Measurements from ENCODE around the gene MAGI2.

MAGI2 gene

GRCh38 chr7:79157281-79157680 lies 296.2 kb downstream of the MAGI2 start:
- H3K27me3 ChIP-seq (ENCODE audit: control insufficient read depth in 1 of 2, insufficient read depth in 1 of 2, low read length in 2 of 2): no peaks in the 10 kb centered on the region
- H3K4ac ChIP-seq (ENCODE audit: low read depth in 1 of 2, low read length in 2 of 2): no peak overlapping the region
- no peaks in the 10 kb centered on the region for H3K36me3 ChIP-seq (ENCODE audit: control insufficient read depth in 1 of 2, insufficient read depth in 2 of 2, low read depth in 1 of 2, low read length in 2 of 2)
- H2AFZ ChIP-seq (ENCODE audit: low read depth, low read length): no peak overlapping the region
- DNase-seq: no peak
- H4K91ac ChIP-seq (ENCODE audit: low read length): no peak overlapping the region
- no peak overlapping the region for H2AK5ac ChIP-seq (ENCODE audit: low read length, severe bottlenecking)
- no peak overlapping the region for H3K27ac ChIP-seq (ENCODE audit: low read length, poor library complexity, severe bottlenecking)
- H3K9ac ChIP-seq (ENCODE audit: low read length): no peak overlapping the region
- H3K4me2 ChIP-seq (ENCODE audit: low read length, poor library complexity, severe bottlenecking): no peak overlapping the region
- WGBS: no CpG with 5 or more reads among the region's 2 CpGs
- H3K4me3 ChIP-seq (ENCODE audit: insufficient read depth in 1 of 2, low read depth in 1 of 2, low read length in 2 of 2): no peak overlapping the region
- no peaks in the 10 kb centered on the region for H3K79me1 ChIP-seq (replicated peaks; ENCODE audit: low read length, poor library complexity, severe bottlenecking)
- no peak overlapping the region for H2BK120ac ChIP-seq (ENCODE audit: low read depth, low read length)
- no peak overlapping the region for H4K8ac ChIP-seq (ENCODE audit: low read length)
- peaks cover 21% of the 10 kb centered on the region for H3K9me3 ChIP-seq (ENCODE audit: control insufficient read depth, low read length)
- H3K4me1 ChIP-seq (ENCODE audit: control insufficient read depth, insufficient read depth, low read depth, low read length): no peaks in the 10 kb centered on the region
- no peak overlapping the region for H3K18ac ChIP-seq (ENCODE audit: low read depth in 1 of 2, low read length in 2 of 2)
- H3K23ac ChIP-seq (ENCODE audit: low read length in 2 of 2): no peak overlapping the region
- no peak overlapping the region for H2BK12ac ChIP-seq (ENCODE audit: low read length in 2 of 2)
- H2BK15ac ChIP-seq (ENCODE audit: low read depth, poor library complexity, severe bottlenecking): no peak overlapping the region
- H2BK5ac ChIP-seq (ENCODE audit: low read depth, low read length, poor library complexity, severe bottlenecking): no peak overlapping the region
- H3K14ac ChIP-seq (ENCODE audit: low read length in 2 of 2): no peak overlapping the region

DNA sequence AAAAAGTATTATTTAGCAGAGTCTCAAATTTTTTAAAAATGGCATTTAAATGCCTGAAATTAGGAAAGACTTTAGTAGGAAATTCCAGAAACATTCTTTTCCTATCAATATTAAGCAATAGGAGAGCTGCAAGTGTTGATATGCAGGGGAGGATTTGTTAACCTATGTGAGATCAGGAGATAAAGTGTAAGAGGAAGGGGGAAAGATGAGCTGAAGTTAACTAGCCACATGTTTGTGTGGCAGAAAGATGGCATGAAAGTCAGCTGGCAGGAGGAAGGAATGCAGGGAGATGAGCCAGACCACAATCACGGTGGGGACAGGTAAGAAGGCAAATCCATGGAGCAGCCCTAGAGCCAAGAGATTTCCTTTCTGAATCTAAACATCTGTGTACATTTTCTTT lies 303.6 kb downstream of the MAGI2 start:
- no peak for DNase-seq
- Histone ChIP-seq H3K18ac (ENCODE audit: low read depth in 1 of 2, low read length in 2 of 2) (no peak overlapping the region), H3K4ac (ENCODE audit: low read depth in 1 of 2, low read length in 2 of 2) (no peak overlapping the region), H2BK120ac (ENCODE audit: low read depth, low read length) (no peak overlapping the region), H2BK5ac (ENCODE audit: low read depth, low read length, poor library complexity, severe bottlenecking) (no peak overlapping the region), H3K4me2 (ENCODE audit: low read length, poor library complexity, severe bottlenecking) (no peak overlapping the region), H3K27me3 (ENCODE audit: control insufficient read depth in 1 of 2, insufficient read depth in 1 of 2, low read length in 2 of 2) (no peaks in the 10 kb centered on the region), H4K91ac (ENCODE audit: low read length) (no peak overlapping the region), H3K9ac (ENCODE audit: low read length) (no peak overlapping the region), H3K4me1 (ENCODE audit: control insufficient read depth, insufficient read depth, low read depth, low read length) (no peaks in the 10 kb centered on the region), H3K9me3 (ENCODE audit: control insufficient read depth, low read length) (no peaks in the 10 kb centered on the region), H2AK5ac (ENCODE audit: low read length, severe bottlenecking) (no peak overlapping the region), H2BK15ac (ENCODE audit: low read depth, poor library complexity, severe bottlenecking) (no peak overlapping the region), H2BK12ac (ENCODE audit: low read length in 2 of 2) (no peak overlapping the region), H3K23ac (ENCODE audit: low read length in 2 of 2) (no peak overlapping the region), H3K4me3 (ENCODE audit: insufficient read depth in 1 of 2, low read depth in 1 of 2, low read length in 2 of 2) (no peak overlapping the region), H3K79me1 (replicated peaks; ENCODE audit: low read length, poor library complexity, severe bottlenecking) (peaks cover 2% of the 10 kb centered on the region), H3K27ac (ENCODE audit: low read length, poor library complexity, severe bottlenecking) (no peak overlapping the region), H3K36me3 (ENCODE audit: control insufficient read depth in 1 of 2, insufficient read depth in 2 of 2, low read depth in 1 of 2, low read length in 2 of 2) (no peaks in the 10 kb centered on the region), H4K8ac (ENCODE audit: low read length) (no peak overlapping the region), H2AFZ (ENCODE audit: low read depth, low read length) (no peak overlapping the region), H3K14ac (ENCODE audit: low read length in 2 of 2) (peak overlapping the region in 1 of 2 experiments; percentile 4)
- WGBS: no CpG with 5 or more reads among the region's 1 CpG

DNA sequence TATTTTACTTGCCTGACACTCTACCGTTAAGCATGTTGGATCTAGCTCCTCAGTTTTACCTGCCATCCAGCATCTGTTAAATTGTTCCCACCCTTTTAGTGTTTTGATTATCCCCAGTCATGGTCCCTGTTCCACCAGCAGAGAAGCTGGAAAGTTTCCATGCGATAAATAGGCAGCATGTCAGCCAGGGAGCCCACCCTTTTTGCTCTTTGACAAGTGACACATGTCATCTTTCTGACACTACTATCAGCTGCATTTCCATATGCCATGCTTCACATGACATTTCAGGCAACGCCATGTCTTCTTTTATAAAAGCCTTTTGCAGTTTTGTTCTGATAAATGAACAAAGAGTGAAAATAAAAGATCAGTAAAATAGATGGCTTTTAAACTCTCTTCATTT lies 310.8 kb downstream of the MAGI2 start:
- Histone ChIP-seq H2BK120ac (ENCODE audit: low read depth, low read length) (no peak overlapping the region), H3K14ac (ENCODE audit: low read length in 2 of 2) (no peak overlapping the region), H3K23ac (ENCODE audit: low read length in 2 of 2) (no peak overlapping the region), H3K4ac (ENCODE audit: low read depth in 1 of 2, low read length in 2 of 2) (no peak overlapping the region), H4K8ac (ENCODE audit: low read length) (no peak overlapping the region), H3K18ac (ENCODE audit: low read depth in 1 of 2, low read length in 2 of 2) (no peak overlapping the region), H2BK15ac (ENCODE audit: low read depth, poor library complexity, severe bottlenecking) (no peak overlapping the region), H3K4me1 (ENCODE audit: control insufficient read depth, insufficient read depth, low read depth, low read length) (no peaks in the 10 kb centered on the region), H3K4me2 (ENCODE audit: low read length, poor library complexity, severe bottlenecking) (no peak overlapping the region), H3K27me3 (ENCODE audit: control insufficient read depth in 1 of 2, insufficient read depth in 1 of 2, low read length in 2 of 2) (no peaks in the 10 kb centered on the region), H3K4me3 (ENCODE audit: insufficient read depth in 1 of 2, low read depth in 1 of 2, low read length in 2 of 2) (no peak overlapping the region), H4K91ac (ENCODE audit: low read length) (no peak overlapping the region), H2BK12ac (ENCODE audit: low read length in 2 of 2) (no peak overlapping the region), H2AK5ac (ENCODE audit: low read length, severe bottlenecking) (no peak overlapping the region), H3K9ac (ENCODE audit: low read length) (no peak overlapping the region), H3K36me3 (ENCODE audit: control insufficient read depth in 1 of 2, insufficient read depth in 2 of 2, low read depth in 1 of 2, low read length in 2 of 2) (no peaks in the 10 kb centered on the region), H2BK5ac (ENCODE audit: low read depth, low read length, poor library complexity, severe bottlenecking) (no peak overlapping the region), H3K9me3 (ENCODE audit: control insufficient read depth, low read length) (no peaks in the 10 kb centered on the region), H2AFZ (ENCODE audit: low read depth, low read length) (no peak overlapping the region), H3K27ac (ENCODE audit: low read length, poor library complexity, severe bottlenecking) (no peak overlapping the region), H3K79me1 (replicated peaks; ENCODE audit: low read length, poor library complexity, severe bottlenecking) (peaks cover 2% of the 10 kb centered on the region)
- no peak for DNase-seq
- WGBS: 98% methylated on average over 2 of the region's 3 CpGs

DNA sequence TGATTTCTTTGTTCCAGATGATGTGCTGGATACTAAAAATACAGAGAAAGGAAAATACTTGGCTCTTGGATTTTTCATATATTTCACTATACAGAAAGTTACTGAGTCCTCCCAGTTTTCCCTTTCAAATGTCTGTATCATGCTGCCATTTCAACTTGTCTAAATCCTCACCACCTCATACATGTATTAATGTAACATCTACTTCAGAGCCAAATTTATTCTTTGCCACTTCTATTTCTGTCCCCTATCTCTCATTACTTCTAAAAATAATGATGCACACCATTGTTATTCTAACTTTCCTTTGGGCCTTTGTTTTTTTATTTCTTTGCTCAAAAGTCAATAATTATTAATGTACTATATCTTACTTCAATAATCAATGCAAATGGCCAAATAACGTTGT lies 312.2 kb downstream of the MAGI2 start:
- H3K14ac ChIP-seq (ENCODE audit: low read length in 2 of 2): no peak overlapping the region
- H3K18ac ChIP-seq (ENCODE audit: low read depth in 1 of 2, low read length in 2 of 2): no peak overlapping the region
- no peak overlapping the region for H3K27ac ChIP-seq (ENCODE audit: low read length, poor library complexity, severe bottlenecking)
- H2BK120ac ChIP-seq (ENCODE audit: low read depth, low read length): no peak overlapping the region
- no peaks in the 10 kb centered on the region for H3K36me3 ChIP-seq (ENCODE audit: control insufficient read depth in 1 of 2, insufficient read depth in 2 of 2, low read depth in 1 of 2, low read length in 2 of 2)
- H2AFZ ChIP-seq (ENCODE audit: low read depth, low read length): no peak overlapping the region
- 100% methylated on average over 1 of the region's 1 CpG for WGBS
- H2BK15ac ChIP-seq (ENCODE audit: low read depth, poor library complexity, severe bottlenecking): no peak overlapping the region
- H3K4me3 ChIP-seq (ENCODE audit: insufficient read depth in 1 of 2, low read depth in 1 of 2, low read length in 2 of 2): no peak overlapping the region
- H3K23ac ChIP-seq (ENCODE audit: low read length in 2 of 2): no peak overlapping the region
- H3K9me3 ChIP-seq (ENCODE audit: control insufficient read depth, low read length): no peaks in the 10 kb centered on the region
- H2BK12ac ChIP-seq (ENCODE audit: low read length in 2 of 2): no peak overlapping the region
- H3K9ac ChIP-seq (ENCODE audit: low read length): no peak overlapping the region
- H2BK5ac ChIP-seq (ENCODE audit: low read depth, low read length, poor library complexity, severe bottlenecking): no peak overlapping the region
- no peak for DNase-seq
- no peak overlapping the region for H3K4ac ChIP-seq (ENCODE audit: low read depth in 1 of 2, low read length in 2 of 2)
- no peaks in the 10 kb centered on the region for H3K79me1 ChIP-seq (replicated peaks; ENCODE audit: low read length, poor library complexity, severe bottlenecking)
- no peaks in the 10 kb centered on the region for H3K27me3 ChIP-seq (ENCODE audit: control insufficient read depth in 1 of 2, insufficient read depth in 1 of 2, low read length in 2 of 2)
- H3K4me2 ChIP-seq (ENCODE audit: low read length, poor library complexity, severe bottlenecking): no peak overlapping the region
- no peak overlapping the region for H4K91ac ChIP-seq (ENCODE audit: low read length)
- no peak overlapping the region for H2AK5ac ChIP-seq (ENCODE audit: low read length, severe bottlenecking)
- no peaks in the 10 kb centered on the region for H3K4me1 ChIP-seq (ENCODE audit: control insufficient read depth, insufficient read depth, low read depth, low read length)
- no peak overlapping the region for H4K8ac ChIP-seq (ENCODE audit: low read length)
